ENCODE results near the gene MAP3K2.

- TF ChIP-seq CTCF (IDR thresholded peaks at IDR 0.05; ENCODE audit: insufficient read depth, low read depth, low read length), result no peak
- TF ChIP-seq EZH2 (IDR thresholded peaks at IDR 0.05; ENCODE audit: insufficient read depth, low read length), result no peak
These were observed 16.9 kb upstream of the MAP3K2 start for GRCh38 chr2:127404466-127405254.
